HEK293T (cell line): ENCODE results near the gene MRPS27.

ENCODE experiments used
- ARNT ChIP-seq: fragments of 450-650 bp; IDR thresholded peaks from 2 replicates; pipeline ENCODE4 v1.6.1; 2017; ENCODE audit warnings: mild to moderate bottlenecking
- BHLHE40 ChIP-seq: fragments of 450-650 bp; IDR thresholded peaks from 2 replicates; pipeline ENCODE4 v1.6.1; 2016; ENCODE audit warnings: mild to moderate bottlenecking, moderate library complexity, borderline replicate concordance
- ELF4 ChIP-seq: fragments of 450-650 bp; IDR thresholded peaks from 2 replicates; pipeline ENCODE4 v1.6.1; 2017; ENCODE audit warnings: antibody characterized with exemption

- TF ChIP-seq ELF4 (no peak), BHLHE40 (no peak), ARNT (no peak)
Measured at GRCh38 chr5:72172786-72173185, 147.3 kb downstream of the MRPS27 start.
